Right lobe of liver (tissue), 4 donors: ENCODE data around the gene PWP2.

Source experiments
- CTCF ChIP-seq, 4 donors: fragments of 200-600 bp in 3 of 4; fragments of 450-650 bp in 1 of 4; IDR thresholded peaks; one replicate each; pipeline versions ENCODE4 v1.5.1 to v1.8.0; 2016 to 2022; ENCODE audit warnings: antibody characterized with exemption in 4 of 4, mild to moderate bottlenecking in 2 of 4
- POLR2A ChIP-seq: fragments of 450-650 bp; IDR thresholded peaks from one replicate; pipeline ENCODE4 v1.6.1; 2017; ENCODE audit warnings: antibody characterized with exemption, mild to moderate bottlenecking
- donor health status: DM: no; HTN: no; CAD: no.
- donor health status: DM: no; HTN: no; CAD: no.
- donor health status: DM: no; HTN: yes; CAD: no.

GRCh38 chr21:44079446-44079845, 27.8 kb upstream of the PWP2 start:
- TF ChIP-seq CTCF (IDR thresholded peaks at IDR 0.05) = no peak
- no peak for TF ChIP-seq POLR2A
